CD4-positive, alpha-beta T cell treated with Interleukin-15 for 1 hour (primary cell): ENCODE data around the gene FAM168B.

Experiments used
- DNase-seq: peaks from one replicate; pipeline ENCODE4 v3.0.0-alpha.2; 2020

The FAM168B gene

DNA sequence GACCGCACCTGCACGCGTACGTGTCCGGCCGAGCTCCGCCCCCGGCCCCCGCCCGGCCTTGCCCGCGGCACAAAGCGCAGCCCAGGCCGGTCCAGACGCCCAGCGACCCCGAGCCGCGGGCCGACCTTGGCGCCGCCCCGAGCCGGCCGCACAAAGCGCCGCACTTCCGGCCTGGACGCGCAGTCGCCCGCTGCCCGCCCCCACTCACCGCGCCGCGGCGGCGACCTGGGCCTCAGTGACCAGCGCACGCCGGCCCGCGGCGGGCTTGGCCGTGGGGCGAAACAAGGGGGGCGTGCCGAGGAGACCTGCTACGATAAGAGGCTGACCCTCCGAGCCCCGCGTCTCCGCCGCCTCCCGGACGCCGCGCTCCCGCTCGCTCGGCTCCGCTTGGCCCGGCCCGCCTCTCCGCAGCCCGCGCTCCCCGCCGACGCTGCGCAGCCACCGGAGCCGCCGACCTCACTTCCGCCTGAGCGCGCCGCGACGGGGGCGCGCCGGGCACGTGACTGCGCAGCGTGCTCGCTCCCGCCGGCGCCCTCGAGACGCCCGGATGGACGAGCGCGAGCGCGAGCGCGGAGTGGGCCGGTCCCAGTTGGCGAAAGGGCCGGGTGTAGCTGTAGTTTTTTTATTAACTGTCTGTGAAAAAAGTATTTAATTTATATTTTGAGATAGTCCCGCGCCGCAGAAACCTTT is at the start of gene FAM168B:
Gene FAM168B (minus strand): TSS at position 455 of the 690 bp plus-strand sequence. CDS start 10,814 bp downstream, outside the sequence.
- peak; percentile 87 for DNase-seq

DNA sequence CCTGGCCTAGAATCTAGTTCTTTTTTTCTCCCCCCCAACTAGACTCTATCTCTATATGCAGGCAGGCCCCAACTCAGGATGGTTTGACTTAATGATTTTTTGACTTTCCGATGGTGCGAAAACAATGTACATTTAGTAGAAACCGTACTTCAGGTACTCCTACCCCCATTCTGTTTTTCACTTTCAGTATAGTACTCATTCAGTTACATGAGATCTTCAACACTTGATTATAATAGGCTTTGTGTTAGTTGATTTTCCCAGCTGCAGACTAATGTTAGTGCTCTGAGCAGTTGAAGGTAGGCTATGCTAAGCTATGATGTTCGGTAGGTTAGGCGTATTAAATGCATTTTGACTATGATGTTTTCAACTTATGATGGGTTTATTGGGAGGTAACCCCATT is 49.6 kb upstream of the FAM168B start:
- no peak for DNase-seq

GRCh38 chr2:131140581-131140980 is 47.3 kb upstream of the FAM168B start:
- no peak for DNase-seq

GRCh38 chr2:131132729-131133128 is 39.5 kb upstream of the FAM168B start:
- no peak for DNase-seq

DNA sequence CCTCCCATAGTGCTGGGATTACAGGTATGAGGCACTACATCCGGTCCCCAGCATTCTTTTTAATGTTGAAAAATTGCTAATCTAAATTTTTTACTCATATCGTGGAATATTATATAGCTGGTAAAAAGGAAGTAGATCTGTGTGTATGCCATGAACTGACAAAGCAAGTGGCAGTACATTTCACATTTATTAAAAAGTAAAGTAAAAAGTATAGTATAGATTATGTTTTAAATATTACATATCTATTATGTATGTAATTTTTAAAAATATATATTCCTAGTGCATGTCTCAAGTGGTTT is 37.0 kb upstream of the FAM168B start:
- DNase-seq: no peak

GRCh38 chr2:131127981-131128380 is 34.7 kb upstream of the FAM168B start:
- no peak for DNase-seq

DNA sequence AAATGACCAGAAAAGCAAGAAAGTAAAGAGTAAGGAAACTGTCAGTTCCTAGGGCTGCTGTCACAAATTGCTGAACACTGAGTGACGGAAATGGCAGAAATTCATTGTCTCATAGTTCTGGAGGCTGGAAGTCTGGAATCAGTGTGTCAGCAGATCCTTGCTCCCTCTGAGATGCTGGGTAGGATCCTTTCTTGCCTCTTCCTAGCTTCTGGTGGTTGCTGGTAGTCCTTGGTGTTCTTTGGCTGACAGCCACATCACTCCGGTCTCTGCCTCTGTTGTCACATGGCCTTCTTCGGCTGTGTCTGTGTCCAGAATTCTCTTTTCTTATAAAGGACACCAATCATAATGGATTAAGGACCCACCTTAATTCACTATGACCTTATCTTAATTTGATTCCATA is 33.8 kb upstream of the FAM168B start:
- DNase-seq: no peak

DNA sequence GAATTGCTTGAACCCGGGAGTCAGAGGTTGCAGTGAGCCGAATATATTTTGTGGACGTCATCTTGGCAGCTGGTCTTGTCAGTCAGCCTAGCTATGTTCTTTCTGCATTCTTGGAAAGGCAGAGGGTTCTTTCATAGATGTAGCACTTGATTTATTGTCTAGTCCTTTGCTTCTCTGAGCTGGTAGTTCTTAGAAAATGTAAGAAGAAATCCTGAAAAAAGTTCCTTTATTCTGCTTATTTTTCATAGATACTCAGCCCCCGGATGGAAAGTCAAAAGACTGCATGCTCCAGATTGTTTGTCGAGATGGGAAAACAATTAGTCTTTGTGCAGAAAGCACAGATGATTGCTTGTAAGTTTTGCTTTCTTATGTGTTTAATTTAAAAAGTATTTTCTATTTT is 33.2 kb upstream of the FAM168B start:
- no peak for DNase-seq

GRCh38 chr2:131125195-131125757 is 32.0 kb upstream of the FAM168B start:
- DNase-seq: no peak

DNA sequence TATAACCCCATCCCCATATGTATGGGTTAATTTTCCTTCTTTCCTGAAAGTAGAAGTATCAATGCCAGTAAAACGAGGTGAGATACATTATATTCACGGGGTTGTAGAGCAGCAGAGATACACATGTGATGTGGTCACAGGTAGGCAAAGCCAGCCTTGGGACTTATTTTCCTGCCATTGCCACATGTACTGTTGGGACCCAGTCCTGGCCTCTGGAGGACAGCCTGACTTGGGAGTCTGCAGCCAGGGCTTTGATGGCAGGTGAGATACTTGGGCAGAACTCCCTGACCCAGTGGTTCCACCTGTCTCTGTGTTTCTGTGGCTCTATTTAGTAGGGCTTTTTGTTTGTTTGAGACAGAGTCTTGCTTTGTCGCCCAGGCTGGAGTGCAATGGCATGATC is 29.9 kb upstream of the FAM168B start:
- DNase-seq: no peak

DNA sequence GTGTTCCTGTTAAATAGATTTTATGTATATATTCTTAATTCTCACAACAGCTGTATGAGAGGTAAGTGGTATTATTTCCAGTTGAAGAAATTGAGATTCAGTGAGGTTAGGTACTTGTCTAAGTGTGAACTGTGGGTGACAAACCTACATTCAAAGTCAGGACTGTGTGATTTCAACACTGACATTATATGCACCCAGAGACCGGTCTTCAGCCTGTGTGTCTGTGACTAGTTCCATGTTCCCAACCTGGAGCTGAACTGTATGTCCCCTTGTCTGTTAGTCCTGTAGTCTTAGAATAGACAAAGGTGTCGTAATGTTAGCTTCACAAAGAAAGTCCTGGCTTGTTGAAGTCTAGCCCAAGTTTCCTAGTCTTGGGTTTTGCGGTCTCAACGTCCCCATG is 29.2 kb upstream of the FAM168B start:
- DNase-seq: no peak

DNA sequence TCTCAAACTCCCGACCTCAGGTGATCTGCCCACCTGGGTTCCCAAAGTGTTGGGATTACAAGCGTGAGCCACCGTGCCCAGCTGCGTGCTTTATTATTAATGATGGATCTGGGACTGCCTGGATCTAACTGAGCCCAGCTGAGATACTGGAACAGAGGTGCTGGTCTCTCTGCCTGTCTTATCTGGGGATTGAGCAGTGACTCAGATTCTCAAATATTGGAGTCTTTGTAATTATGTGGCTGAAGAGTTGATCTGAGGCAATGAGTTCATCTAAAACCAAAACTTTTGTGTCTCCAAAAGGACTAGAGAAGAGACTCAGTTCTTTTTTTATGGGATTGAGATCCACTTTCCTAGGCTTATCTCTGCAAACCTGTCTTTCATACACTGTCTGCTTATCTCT is 28.2 kb upstream of the FAM168B start:
- DNase-seq: no peak

DNA sequence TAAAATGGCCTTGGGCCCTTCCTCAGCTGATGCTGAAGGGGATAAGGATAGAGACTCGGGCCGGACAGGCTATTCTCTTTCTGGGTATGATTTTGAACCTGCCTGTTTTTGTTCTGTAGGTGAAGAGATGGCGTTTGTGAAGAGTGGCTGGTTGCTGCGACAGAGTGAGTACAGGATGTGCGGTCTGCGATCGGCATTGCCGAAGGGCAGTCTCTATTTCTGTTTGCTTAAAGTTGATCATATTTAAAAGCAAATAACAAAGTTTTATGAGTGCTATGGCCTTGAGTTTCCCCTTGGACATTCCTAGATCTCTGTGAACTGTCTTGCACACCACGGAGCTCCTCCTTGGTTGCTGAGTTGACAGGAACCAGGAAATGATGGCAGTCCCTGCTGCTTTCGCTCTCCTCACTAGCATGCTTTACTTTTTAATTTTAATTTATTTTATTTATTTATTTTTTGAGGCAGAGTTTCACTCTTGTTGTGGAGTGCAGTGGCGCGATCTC is 27.6 kb upstream of the FAM168B start:
- no peak for DNase-seq

DNA sequence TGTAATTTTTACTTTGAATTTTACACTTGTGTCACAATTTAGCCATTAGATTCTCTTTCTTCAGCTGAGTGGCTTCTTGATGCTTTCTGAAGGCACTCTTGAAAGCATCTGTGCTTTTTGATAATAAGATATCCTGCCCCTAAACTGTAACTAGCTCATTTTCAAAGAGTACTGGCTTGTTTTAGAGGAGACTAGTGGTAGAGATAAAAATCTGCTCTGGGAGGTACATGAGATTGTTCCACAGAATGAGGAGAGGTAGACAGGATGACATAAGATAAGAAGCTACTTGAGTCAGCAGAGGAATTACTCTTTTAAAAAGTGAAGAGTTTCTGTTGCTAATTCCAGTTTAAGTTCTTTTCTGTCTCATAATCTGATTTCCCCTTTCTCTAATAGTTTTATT is 22.5 kb upstream of the FAM168B start:
- DNase-seq: no peak

GRCh38 chr2:131114950-131115349 is 21.7 kb upstream of the FAM168B start:
- DNase-seq: peak; percentile 21

DNA sequence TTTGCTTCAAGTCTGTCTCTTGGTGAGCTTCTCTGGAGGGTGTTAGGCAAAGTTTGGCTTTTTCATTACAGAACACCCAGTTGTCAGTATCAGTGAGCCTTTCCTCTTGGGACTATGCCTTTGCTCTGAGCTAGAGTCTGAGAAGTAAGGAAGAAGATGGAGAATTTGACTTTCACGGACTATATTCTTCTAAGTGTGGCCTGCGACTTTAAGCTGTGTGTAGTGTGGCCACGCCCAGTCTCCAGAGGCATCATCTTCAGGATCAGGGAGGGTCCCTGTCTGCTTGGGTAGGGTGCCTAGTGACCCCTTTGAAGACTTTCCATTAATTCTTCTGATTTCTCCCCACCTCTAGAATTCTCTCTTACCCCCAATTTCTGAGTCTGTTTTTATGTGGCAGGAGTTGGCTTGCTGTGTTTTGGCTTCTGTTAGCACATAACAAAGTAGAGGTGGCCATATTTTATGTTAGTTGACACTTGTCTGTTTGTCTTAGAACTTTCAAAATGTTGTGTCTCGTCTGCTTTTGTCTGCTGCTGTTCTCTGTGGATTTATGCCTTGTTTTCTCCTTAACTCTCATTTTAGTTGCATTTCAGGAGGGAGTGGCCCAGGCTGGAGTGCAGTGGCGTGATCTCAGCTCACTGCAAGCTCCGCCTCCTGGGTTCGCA is 20.4 kb upstream of the FAM168B start:
- no peak for DNase-seq

DNA sequence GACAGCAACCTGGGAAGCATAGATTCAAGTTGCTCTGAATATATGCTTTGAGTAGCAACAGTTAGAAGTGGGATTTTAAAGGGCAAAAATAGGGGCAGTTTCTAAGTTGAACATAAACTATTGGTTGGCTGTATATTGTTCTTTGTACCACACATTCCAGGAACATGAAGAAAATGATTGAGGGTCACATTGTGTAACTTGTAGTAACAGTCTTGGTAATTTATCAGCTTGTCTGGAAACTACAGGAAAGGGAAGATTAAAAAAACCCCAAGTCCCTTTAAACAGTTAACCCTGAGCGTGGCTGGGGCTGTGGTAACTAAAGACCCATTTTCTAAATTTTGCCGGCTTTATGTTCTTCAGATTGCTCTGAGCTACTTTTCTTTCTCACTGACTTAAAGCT is 19.3 kb upstream of the FAM168B start:
- no peak for DNase-seq

DNA sequence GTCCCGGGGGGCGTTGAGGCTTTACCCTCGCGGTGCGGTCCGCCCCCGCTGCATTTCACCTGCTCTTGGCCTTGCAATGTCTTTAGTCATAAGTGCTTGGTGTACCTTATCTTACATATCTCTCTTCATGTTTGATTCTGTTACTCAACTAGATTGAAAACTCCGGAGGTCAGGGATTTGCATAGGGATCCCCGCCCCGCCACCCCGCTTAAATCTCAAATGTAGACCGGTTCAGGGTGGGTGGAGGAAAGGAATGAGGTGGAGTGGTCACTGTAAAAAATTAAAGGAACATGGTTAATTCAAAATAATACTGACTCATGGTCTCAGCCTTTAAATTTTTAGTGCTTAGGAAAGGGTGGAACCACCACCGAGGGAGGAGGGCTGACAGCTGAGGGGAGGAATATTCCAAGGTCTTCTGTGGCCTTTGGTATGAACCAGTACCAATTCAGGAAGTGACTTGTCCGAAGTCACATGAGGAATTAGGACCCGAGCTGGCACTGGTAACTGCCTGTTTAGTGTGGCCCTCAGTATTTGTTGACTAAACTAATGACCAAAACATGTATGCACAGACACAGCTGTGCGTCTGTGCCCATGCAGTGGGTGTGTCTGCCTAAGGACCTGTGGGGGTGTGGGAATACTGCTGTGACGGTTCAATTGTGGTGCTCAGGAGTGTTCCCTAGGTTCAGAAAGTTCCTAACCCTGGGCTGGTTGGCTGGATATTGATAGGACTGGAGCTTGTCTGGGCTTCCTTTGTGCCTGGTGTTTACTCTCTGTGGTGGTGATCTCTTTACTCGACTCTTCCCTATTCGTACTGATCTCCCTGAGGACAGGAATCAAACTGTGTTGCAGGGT is 12.9 kb upstream of the FAM168B start:
- DNase-seq: peak; percentile 56

DNA sequence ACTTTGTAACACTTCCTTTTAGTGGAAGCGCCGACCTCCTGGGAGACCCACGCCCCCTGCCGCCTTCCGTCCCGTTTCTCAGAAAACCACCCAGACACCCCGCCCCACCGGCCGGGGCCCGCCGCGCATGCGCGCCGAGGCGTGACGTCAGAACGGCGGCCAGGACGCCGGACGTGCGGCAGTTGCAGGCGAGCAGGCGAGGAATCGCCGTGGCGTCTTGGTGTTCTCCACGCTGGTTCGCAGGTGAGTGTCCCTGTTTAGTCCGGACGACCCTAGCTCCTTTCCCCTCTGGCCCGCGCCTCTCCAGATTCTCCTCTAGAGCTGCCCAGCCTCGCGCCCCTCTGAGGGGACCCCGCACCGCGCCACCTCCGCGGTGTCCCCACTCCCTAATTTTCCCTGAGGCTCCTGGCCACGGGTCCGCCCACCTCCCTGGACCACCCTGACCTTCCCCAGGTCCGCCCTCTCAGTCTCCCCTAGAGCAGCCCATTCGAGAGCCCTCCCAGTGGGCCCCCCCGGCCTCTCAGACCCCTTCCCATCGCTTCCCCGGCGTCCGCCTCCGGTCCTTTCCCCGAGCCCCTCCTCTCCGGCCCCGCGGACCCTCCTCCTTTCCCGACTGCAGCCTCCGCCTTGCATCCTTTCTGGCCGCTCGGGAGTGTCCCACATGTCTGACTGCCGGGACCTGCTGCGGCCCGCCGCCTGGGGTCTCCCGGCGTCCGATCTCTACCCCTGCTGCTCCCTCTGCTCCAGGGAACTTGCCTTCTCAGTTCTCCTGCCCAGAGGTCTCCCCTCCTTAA is 12.1 kb upstream of the FAM168B start, which contains the start of gene PLEKHB2:
Gene PLEKHB2 (plus strand): TSS at position 181 of the 794 bp plus-strand sequence. CDS start 15,606 bp downstream, outside the sequence.
- peak; percentile 94 for DNase-seq

- DNase-seq: peak; percentile 60
Observed at GRCh38 chr2:131104487-131105155, 11.4 kb upstream of the FAM168B start.

DNA sequence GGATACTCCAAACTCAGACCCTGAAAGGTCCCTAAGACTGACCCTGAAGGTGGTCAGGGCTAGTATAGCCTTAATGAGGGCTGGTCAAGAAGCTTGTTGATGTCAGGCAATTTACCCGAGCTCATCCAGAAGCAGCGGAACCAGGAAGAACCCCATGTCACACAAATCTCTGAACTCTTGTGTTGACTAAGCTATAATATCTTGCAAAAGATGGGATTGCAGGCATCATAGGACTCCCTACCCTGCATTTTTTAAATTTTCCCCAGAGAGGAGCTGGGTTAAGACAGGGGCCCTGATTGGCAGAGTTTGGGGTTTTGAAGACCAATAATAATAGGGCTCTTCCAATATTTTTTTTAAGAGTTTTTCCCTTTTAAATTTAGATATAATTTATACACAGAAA is 9.9 kb upstream of the FAM168B start:
- no peak for DNase-seq
